NK-92 treated with Interleukin-12 subunit alpha and Interleukin-12 subunit beta, amount 100 ng/mL, for 24 hours (cell line): ENCODE data around the gene UNC93B1.

ENCODE experiments used
- DNase-seq: peaks from one replicate; lab custom pipeline; 2025; lab: John Stamatoyannopoulos, UW

UNC93B1 gene

GRCh38 chr11:68022531-68022930 is 18.6 kb upstream of the UNC93B1 start:
- DNase-seq, result no peak

- no peak for DNase-seq
These were observed 17.4 kb upstream of the UNC93B1 start for GRCh38 chr11:68021167-68021787.

GRCh38 chr11:68020575-68020974 is 16.7 kb upstream of the UNC93B1 start:
- DNase-seq, result no peak

GRCh38 chr11:68019486-68019885 is 15.6 kb upstream of the UNC93B1 start:
- DNase-seq, result no peak

GRCh38 chr11:68018730-68019190 is 14.9 kb upstream of the UNC93B1 start:
- no peak for DNase-seq

GRCh38 chr11:68017980-68018729 is 14.3 kb upstream of the UNC93B1 start:
- no peak for DNase-seq

GRCh38 chr11:68016904-68017817 is 13.3 kb upstream of the UNC93B1 start:
- no peak for DNase-seq

- no peak for DNase-seq
These were observed 12.4 kb upstream of the UNC93B1 start for GRCh38 chr11:68016161-68016903.

GRCh38 chr11:68015467-68015866 is 11.6 kb upstream of the UNC93B1 start:
- DNase-seq, result no peak

- no peak for DNase-seq
These were observed 11.1 kb upstream of the UNC93B1 start for GRCh38 chr11:68014947-68015447.

GRCh38 chr11:68014157-68014946 is 10.5 kb upstream of the UNC93B1 start:
- no peak for DNase-seq

GRCh38 chr11:68013611-68014156 is 9.8 kb upstream of the UNC93B1 start:
- DNase-seq, result no peak

- no peak for DNase-seq
These were observed 9.1 kb upstream of the UNC93B1 start for GRCh38 chr11:68012843-68013610.

- DNase-seq, result no peak
These were observed 8.3 kb upstream of the UNC93B1 start for GRCh38 chr11:68012044-68012842.

- DNase-seq, result no peak
These were observed 7.4 kb upstream of the UNC93B1 start for GRCh38 chr11:68011051-68011943.

GRCh38 chr11:68010090-68011041 is 6.5 kb upstream of the UNC93B1 start, which contains the start of gene ALDH3B1:
ALDH3B1 (plus strand) TSS chr11:68010327; CDS start chr11:68015298, 4,971 bp downstream.
- no peak for DNase-seq
